ENCODE data around the gene IPO9.

DNA sequence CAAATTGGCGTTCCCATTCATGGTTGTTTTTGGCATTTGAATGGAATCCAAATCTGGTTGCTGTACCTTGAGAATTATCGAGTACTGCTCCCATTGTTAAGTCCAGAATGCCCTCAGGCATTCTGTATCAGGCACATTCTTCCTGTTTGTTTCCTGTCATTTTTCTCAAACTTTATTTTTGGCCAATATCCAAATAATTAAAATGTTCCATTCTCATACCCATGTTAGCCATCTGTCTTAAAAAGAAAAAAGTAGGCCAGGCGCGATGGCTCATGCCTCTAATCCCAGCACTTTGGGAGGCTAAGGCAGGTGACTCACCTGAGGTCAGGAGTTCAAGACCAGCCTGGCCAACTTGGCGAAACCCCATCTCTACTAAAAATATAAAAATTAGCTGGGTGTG, 30.5 kb downstream of the IPO9 start:
- TF ChIP-seq, protein P1, sequence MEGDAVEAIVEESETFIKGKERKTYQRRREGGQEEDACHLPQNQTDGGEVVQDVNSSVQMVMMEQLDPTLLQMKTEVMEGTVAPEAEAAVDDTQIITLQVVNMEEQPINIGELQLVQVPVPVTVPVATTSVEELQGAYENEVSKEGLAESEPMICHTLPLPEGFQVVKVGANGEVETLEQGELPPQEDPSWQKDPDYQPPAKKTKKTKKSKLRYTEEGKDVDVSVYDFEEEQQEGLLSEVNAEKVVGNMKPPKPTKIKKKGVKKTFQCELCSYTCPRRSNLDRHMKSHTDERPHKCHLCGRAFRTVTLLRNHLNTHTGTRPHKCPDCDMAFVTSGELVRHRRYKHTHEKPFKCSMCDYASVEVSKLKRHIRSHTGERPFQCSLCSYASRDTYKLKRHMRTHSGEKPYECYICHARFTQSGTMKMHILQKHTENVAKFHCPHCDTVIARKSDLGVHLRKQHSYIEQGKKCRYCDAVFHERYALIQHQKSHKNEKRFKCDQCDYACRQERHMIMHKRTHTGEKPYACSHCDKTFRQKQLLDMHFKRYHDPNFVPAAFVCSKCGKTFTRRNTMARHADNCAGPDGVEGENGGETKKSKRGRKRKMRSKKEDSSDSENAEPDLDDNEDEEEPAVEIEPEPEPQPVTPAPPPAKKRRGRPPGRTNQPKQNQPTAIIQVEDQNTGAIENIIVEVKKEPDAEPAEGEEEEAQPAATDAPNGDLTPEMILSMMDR (conservative IDR thresholded peaks at IDR 0.05 in 1 of 2, IDR thresholded peaks at IDR 0.05 in 1 of 2; ENCODE audit: low read depth in 1 of 2, low read length in 2 of 2) = no peak
- TF ChIP-seq EZH2 (IDR thresholded peaks at IDR 0.05; ENCODE audit: low read length, missing control alignments) = no peak
